BLaER1 (cell line): ENCODE measurements around the gene CELF4.
A peak's percentile ranks its signal among the peaks of the same experiment; 100 is the strongest.

Source experiments
- H3K27ac ChIP-seq: shearing (Covaris generic); formaldehyde crosslinking; 2 replicates; pipeline ENCODE4 v1.8.1; 2022
- H3K27me3 ChIP-seq: shearing (Covaris generic); formaldehyde crosslinking; 2 replicates; pipeline ENCODE4 v1.8.1; 2022
- H3K36me3 ChIP-seq: shearing (Covaris generic); formaldehyde crosslinking; 2 replicates; pipeline ENCODE4 v1.8.1; 2022
- H3K4me1 ChIP-seq: shearing (Covaris generic); formaldehyde crosslinking; 2 replicates; pipeline ENCODE4 v1.8.1; 2022
- H3K4me2 ChIP-seq: shearing (Covaris generic); formaldehyde crosslinking; 2 replicates; pipeline ENCODE4 v1.8.1; 2022
- H3K4me3 ChIP-seq: shearing (Covaris generic); formaldehyde crosslinking; 2 replicates; pipeline ENCODE4 v1.8.1; 2022
- H3K9ac ChIP-seq: shearing (Covaris generic); formaldehyde crosslinking; 2 replicates; pipeline ENCODE4 v1.8.1; 2022
- H3K9me3 ChIP-seq: shearing (Covaris generic); formaldehyde crosslinking; 2 replicates; pipeline ENCODE4 v1.8.1; 2022
- H4K20me1 ChIP-seq: shearing (Covaris generic); formaldehyde crosslinking; 2 replicates; pipeline ENCODE4 v1.8.1; 2022
- Cebpa-rat ChIP-seq: shearing (Covaris generic); IDR thresholded peaks from 2 replicates; pipeline ENCODE4 v1.8.1; 2022

The CELF4 gene

DNA sequence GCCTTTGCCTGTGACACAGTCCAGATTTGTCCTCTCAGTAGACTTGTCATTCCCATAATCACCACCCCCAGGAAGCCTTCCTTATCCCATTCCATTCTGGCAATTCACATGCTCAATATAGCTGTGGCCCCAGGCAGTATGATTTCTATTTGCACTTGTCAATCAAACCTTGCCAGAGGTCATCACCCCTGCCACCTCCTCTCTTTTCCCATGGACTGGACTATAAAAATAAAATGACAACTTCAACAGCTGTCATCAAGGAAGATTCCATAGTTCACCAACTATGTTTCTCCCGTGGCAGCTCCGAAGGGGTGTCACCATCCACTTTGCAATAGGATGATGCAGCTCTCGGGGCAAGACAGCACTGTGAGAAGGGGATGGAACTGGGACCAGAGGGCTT lies 255.7 kb downstream of the CELF4 start:
- Histone ChIP-seq H3K4me3 (no peak overlapping the region), H3K27ac (no peak overlapping the region), H3K36me3 (no peaks in the 10 kb centered on the region), H3K4me1 (peaks cover 12% of the 10 kb centered on the region), H3K9ac (no peak overlapping the region), H3K4me2 (no peak overlapping the region), H3K9me3 (no peaks in the 10 kb centered on the region), H4K20me1 (no peaks in the 10 kb centered on the region), H3K27me3 (no peaks in the 10 kb centered on the region)
- TF ChIP-seq Cebpa-rat = no peak

DNA sequence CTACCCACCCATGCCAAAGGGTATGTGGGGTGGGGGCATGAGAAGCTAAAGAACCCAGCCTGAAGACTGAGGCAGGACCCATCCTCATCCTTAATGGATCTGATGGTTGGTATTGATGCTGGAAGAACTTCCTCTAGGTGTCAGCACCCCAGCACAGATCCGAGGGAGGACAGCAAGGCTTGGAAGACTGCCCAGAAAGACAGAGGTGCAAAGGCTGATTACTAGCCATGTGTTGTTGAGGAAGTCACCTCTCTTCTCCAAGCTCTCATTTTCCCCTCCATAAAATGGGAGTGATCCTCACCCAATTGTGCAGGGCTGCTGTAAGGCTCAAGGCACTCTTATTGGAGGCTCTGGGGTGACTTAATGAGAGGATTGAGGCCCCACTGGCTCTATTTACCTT lies 256.5 kb downstream of the CELF4 start:
- Histone ChIP-seq H3K9ac (no peak overlapping the region), H3K4me2 (no peak overlapping the region), H3K4me1 (peaks cover 12% of the 10 kb centered on the region), H3K4me3 (no peak overlapping the region), H4K20me1 (no peaks in the 10 kb centered on the region), H3K27me3 (no peaks in the 10 kb centered on the region), H3K36me3 (no peaks in the 10 kb centered on the region), H3K27ac (no peak overlapping the region), H3K9me3 (no peaks in the 10 kb centered on the region)
- no peak for TF ChIP-seq Cebpa-rat

- Histone ChIP-seq H3K36me3 (no peaks in the 10 kb centered on the region), H3K4me1 (peaks cover 23% of the 10 kb centered on the region), H3K27ac (no peak overlapping the region), H3K27me3 (no peaks in the 10 kb centered on the region), H3K9ac (no peak overlapping the region), H3K4me3 (no peak overlapping the region), H4K20me1 (no peaks in the 10 kb centered on the region), H3K9me3 (no peaks in the 10 kb centered on the region), H3K4me2 (no peak overlapping the region)
- TF ChIP-seq Cebpa-rat = no peak
These were observed 258.4 kb downstream of the CELF4 start for GRCh38 chr18:37307181-37307580.

DNA sequence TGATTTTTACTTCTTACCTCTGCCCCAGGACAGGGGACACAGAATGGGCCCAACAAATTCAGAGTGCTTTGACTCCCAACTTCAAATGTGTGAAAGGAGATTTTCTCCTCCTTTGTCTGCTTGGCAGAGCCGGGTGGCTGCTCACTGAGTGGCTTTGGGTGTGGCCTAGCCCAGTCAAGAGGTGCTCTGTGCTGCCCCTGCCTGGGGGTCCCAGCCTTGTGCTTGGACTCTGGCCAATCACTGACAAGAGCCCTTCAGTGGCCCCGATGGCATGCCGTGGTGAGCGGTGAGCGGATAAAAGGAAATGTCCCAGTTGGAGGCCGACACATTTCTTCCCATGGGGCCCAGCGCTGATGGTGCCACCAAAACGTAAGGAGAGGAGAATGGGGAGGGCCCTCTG lies 259.2 kb downstream of the CELF4 start:
- Histone ChIP-seq H3K27ac (no peak overlapping the region), H4K20me1 (no peaks in the 10 kb centered on the region), H3K27me3 (no peaks in the 10 kb centered on the region), H3K9me3 (no peaks in the 10 kb centered on the region), H3K9ac (no peak overlapping the region), H3K4me1 (peaks cover 21% of the 10 kb centered on the region), H3K36me3 (no peaks in the 10 kb centered on the region), H3K4me3 (no peak overlapping the region), H3K4me2 (no peak overlapping the region)
- no peak for TF ChIP-seq Cebpa-rat

DNA sequence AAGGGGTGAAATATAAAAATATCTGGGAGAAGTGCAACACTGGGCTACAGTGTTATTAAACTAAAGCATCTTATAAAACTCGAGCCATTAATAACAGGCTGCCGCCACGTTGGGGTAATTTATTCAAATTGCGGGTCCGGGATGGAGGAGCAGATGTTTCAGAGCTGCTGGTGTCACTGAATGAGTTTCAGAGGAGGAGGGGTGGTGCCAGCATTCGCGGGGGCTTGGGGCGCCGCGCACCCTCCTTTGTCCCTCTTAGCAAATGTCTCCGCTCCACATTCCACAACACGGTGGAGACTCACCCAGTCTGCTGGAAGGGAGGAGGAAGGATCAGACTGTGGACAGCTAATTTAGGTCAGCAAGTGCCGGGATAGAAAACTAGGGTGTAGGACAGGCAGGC lies 260.5 kb downstream of the CELF4 start:
- no peak for TF ChIP-seq Cebpa-rat
- H3K4me2 ChIP-seq = no peak overlapping the region
- H3K9ac ChIP-seq = no peak overlapping the region
- no peak overlapping the region for H3K27ac ChIP-seq
- no peaks in the 10 kb centered on the region for H3K27me3 ChIP-seq
- H3K9me3 ChIP-seq = no peaks in the 10 kb centered on the region
- H3K4me3 ChIP-seq = no peak overlapping the region
- no peaks in the 10 kb centered on the region for H4K20me1 ChIP-seq
- no peaks in the 10 kb centered on the region for H3K36me3 ChIP-seq
- H3K4me1 ChIP-seq = peaks cover 11% of the 10 kb centered on the region

DNA sequence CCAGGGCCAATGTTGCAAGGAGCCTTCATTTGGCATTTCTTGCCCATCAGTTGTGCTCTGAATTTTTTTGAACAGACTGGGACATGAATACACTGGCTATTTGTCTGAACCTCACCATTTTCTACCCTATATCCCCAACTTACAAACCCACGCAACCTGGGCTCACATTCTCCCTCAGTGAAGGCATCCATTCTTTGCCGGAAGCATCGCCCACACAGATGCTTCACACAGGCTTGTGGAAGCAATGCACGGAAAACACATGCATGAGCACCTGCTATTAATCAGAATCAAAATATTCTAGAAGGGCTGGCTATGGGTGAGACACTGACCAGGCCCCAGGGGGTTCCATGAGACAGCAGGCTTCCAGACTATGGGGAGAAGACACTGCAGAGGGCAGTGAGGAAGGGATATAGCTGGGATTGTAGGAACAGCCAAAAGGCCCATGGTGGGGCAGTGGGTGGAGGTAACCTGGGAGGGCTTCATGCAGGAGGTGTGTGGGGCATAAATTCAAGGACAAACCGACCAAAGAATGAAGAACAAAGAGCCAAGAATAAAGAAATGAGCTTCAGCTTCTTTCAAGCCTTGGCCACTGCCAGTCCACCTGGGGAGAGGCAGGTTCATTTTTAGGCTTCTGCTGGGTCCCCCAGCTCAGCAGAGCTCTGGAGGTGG lies 261.5 kb downstream of the CELF4 start:
- Histone ChIP-seq H3K4me1 (peaks cover 20% of the 10 kb centered on the region), H3K9me3 (no peaks in the 10 kb centered on the region), H3K4me2 (no peak overlapping the region), H3K27ac (no peak overlapping the region), H3K4me3 (no peak overlapping the region), H3K27me3 (no peaks in the 10 kb centered on the region), H4K20me1 (no peaks in the 10 kb centered on the region), H3K36me3 (no peaks in the 10 kb centered on the region), H3K9ac (no peak overlapping the region)
- TF ChIP-seq Cebpa-rat = no peak

DNA sequence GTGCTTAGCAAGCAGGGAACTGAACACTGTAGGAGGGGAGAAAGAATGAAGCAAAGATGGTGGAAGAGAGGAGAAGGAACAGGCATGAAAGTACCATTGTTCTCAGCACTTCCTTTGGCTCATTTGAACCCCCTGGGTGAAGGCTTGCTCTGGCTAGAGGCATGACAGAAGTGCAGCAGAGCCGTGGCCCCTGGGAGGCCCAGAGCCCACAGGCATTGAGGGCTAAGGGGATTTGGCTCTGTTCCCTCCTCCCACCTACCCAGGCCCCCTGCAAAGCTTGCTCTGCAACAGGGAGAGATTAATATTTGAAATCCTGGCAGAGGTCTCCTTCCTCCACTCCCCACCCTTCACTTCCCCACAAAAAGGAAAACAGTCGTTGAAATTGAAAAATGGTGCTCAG lies 262.6 kb downstream of the CELF4 start:
- H3K4me3 ChIP-seq = no peak overlapping the region
- no peak for TF ChIP-seq Cebpa-rat
- H3K27me3 ChIP-seq = no peaks in the 10 kb centered on the region
- no peaks in the 10 kb centered on the region for H3K36me3 ChIP-seq
- no peak overlapping the region for H3K9ac ChIP-seq
- H3K27ac ChIP-seq = peak overlapping the region; percentile 35; the same call in 1 of the 2 replicates
- no peaks in the 10 kb centered on the region for H3K9me3 ChIP-seq
- no peaks in the 10 kb centered on the region for H4K20me1 ChIP-seq
- peak overlapping the region; percentile 21 for H3K4me2 ChIP-seq
- peaks cover 29% of the 10 kb centered on the region for H3K4me1 ChIP-seq

GRCh38 chr18:37302519-37302918 lies 263.1 kb downstream of the CELF4 start:
- peak overlapping the region; percentile 35; the same call in 1 of the 2 replicates for H3K27ac ChIP-seq
- H3K4me3 ChIP-seq = no peak overlapping the region
- no peak overlapping the region for H3K9ac ChIP-seq
- H3K4me2 ChIP-seq = peak overlapping the region; percentile 21; the same call in 1 of the 2 replicates
- no peaks in the 10 kb centered on the region for H4K20me1 ChIP-seq
- H3K27me3 ChIP-seq = no peaks in the 10 kb centered on the region
- H3K9me3 ChIP-seq = no peaks in the 10 kb centered on the region
- peaks cover 29% of the 10 kb centered on the region for H3K4me1 ChIP-seq
- TF ChIP-seq Cebpa-rat = no peak
- no peaks in the 10 kb centered on the region for H3K36me3 ChIP-seq

GRCh38 chr18:37299471-37300304 lies 265.9 kb downstream of the CELF4 start:
- Histone ChIP-seq H3K4me2 (peak overlapping the region; percentile 63), H3K27ac (no peak overlapping the region), H3K4me3 (no peak overlapping the region), H3K4me1 (peaks cover 29% of the 10 kb centered on the region), H3K9me3 (no peaks in the 10 kb centered on the region), H3K27me3 (no peaks in the 10 kb centered on the region), H4K20me1 (no peaks in the 10 kb centered on the region), H3K36me3 (no peaks in the 10 kb centered on the region), H3K9ac (no peak overlapping the region)
- no peak for TF ChIP-seq Cebpa-rat

DNA sequence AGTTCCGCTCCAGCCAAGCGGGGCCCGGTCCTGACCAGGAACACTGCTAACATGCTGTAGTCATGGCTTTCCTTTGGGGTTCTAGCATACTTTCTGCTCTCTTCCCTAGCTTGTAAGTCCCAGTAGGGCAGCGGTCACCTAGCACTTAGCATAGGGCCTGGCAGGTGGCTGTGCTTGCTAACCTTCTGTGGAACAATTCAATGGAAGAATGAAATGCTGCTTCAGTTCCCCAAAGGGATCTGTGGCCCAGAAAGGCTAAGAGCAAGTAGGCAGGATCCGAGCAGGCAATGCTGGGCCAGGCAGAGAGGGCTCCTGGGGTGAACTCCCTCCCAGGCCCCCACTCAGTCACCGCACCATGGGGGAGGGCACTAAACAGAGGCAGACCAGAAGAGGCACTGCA lies 266.8 kb downstream of the CELF4 start:
- Histone ChIP-seq H3K9me3 (no peaks in the 10 kb centered on the region), H3K27ac (no peak overlapping the region), H4K20me1 (no peaks in the 10 kb centered on the region), H3K36me3 (no peaks in the 10 kb centered on the region), H3K4me1 (peaks cover 29% of the 10 kb centered on the region), H3K9ac (no peak overlapping the region), H3K4me2 (peak overlapping the region; percentile 63), H3K27me3 (no peaks in the 10 kb centered on the region), H3K4me3 (no peak overlapping the region)
- TF ChIP-seq Cebpa-rat = no peak
